DOHH2 (cell line): ENCODE measurements around the gene MYCN.

Experiments
- H3F3A ChIP-seq: fragments of 200-600 bp; sonication (generic), shearing (Covaris generic); 2 replicates; pipeline ENCODE4 v1.6.0; 2016; ENCODE audit warnings: antibody characterized with exemption, mild to moderate bottlenecking; ENCODE audit not compliant: control insufficient read depth, insufficient read depth
- H3K27ac ChIP-seq: fragments of 200-600 bp; sonication (generic); 2 replicates; pipeline ENCODE4 v1.5.1; 2014; ENCODE audit warnings: low read depth, mild to moderate bottlenecking, low read length, moderate library complexity
- H3K27me3 ChIP-seq: fragments of 200-600 bp; sonication (generic); 2 replicates; pipeline ENCODE4 v1.6.1; 2014; ENCODE audit warnings: mild to moderate bottlenecking, low read length, mixed read lengths; ENCODE audit not compliant: control insufficient read depth
- H3K36me3 ChIP-seq: fragments of 200-600 bp; sonication (generic); 2 replicates; pipeline ENCODE4 v1.6.1; 2014; ENCODE audit warnings: mild to moderate bottlenecking, low read length, moderate library complexity, mixed read lengths; ENCODE audit not compliant: control insufficient read depth
- H3K4me1 ChIP-seq: fragments of 200-600 bp; sonication (generic); 2 replicates; pipeline ENCODE4 v1.6.1; 2014; ENCODE audit warnings: mild to moderate bottlenecking, low read length, mixed read lengths; ENCODE audit not compliant: control insufficient read depth
- H3K4me2 ChIP-seq: fragments of 200-600 bp; sonication (generic); 2 replicates; pipeline ENCODE4 v1.6.0; 2014; ENCODE audit warnings: mild to moderate bottlenecking, low read length, moderate library complexity
- H3K4me3 ChIP-seq: fragments of 200-600 bp; sonication (generic); 2 replicates; pipeline ENCODE4 v1.5.1; 2014; ENCODE audit warnings: mild to moderate bottlenecking, low read length, mixed read lengths
- H3K79me2 ChIP-seq: fragments of 200-600 bp; sonication (generic); 2 replicates; pipeline ENCODE4 v1.6.1; 2014; ENCODE audit warnings: mild to moderate bottlenecking, low read length, mixed read lengths; ENCODE audit not compliant: control insufficient read depth
- H3K9me2 ChIP-seq: fragments of 200-600 bp; sonication (generic); replicated peaks from 2 replicates; pipeline ENCODE4 v1.6.1; 2014; ENCODE audit warnings: mild to moderate bottlenecking, low read length, mixed read lengths; ENCODE audit not compliant: control insufficient read depth
- H3K9me3 ChIP-seq: fragments of 200-600 bp; sonication (generic); 2 replicates; pipeline ENCODE4 v1.6.1; 2014; ENCODE audit warnings: antibody characterized with exemption, low read length, mixed read lengths; ENCODE audit not compliant: control insufficient read depth, insufficient read depth
- H4K20me1 ChIP-seq: fragments of 200-600 bp; sonication (generic); 2 replicates; pipeline ENCODE4 v1.6.0; 2014; ENCODE audit warnings: low read depth, mild to moderate bottlenecking, antibody characterized with exemption, low read length, moderate library complexity; ENCODE audit not compliant: control insufficient read depth, insufficient read depth
- CTCF ChIP-seq: fragments of 200-600 bp; sonication (generic); IDR thresholded peaks from one replicate; pipeline ENCODE4 v1.5.1; 2014; ENCODE audit warnings: antibody characterized with exemption, mild to moderate bottlenecking, low read depth, low read length; ENCODE audit not compliant: poor library complexity, severe bottlenecking
- EZH2phosphoT487 ChIP-seq: fragments of 200-600 bp; sonication (generic); IDR thresholded peaks from 2 replicates; pipeline ENCODE4 v1.6.1; 2017; ENCODE audit warnings: borderline replicate concordance, mild to moderate bottlenecking, antibody characterized with exemption, low read length, moderate library complexity, mixed read lengths

MYCN gene

GRCh38 chr2:15899327-15899612, 41.1 kb upstream of the MYCN start:
- TF ChIP-seq CTCF = no peak
- no peak for TF ChIP-seq EZH2phosphoT487
- H3F3A ChIP-seq = no peaks in the 10 kb centered on the region

GRCh38 chr2:15899751-15900493, 40.4 kb upstream of the MYCN start:
- H3K27ac ChIP-seq = no peak overlapping the region
- H3K9me3 ChIP-seq = peaks cover 10% of the 10 kb centered on the region; the same call in 1 of the 2 replicates
- TF ChIP-seq CTCF (no peak), EZH2phosphoT487 (no peak)
- H3K4me3 ChIP-seq = no peak overlapping the region
- H3K27me3 ChIP-seq = no peaks in the 10 kb centered on the region
- no peaks in the 10 kb centered on the region for H3K9me2 ChIP-seq
- no peaks in the 10 kb centered on the region for H3F3A ChIP-seq
- no peaks in the 10 kb centered on the region for H3K79me2 ChIP-seq
- no peaks in the 10 kb centered on the region for H3K4me1 ChIP-seq
- no peaks in the 10 kb centered on the region for H4K20me1 ChIP-seq
- H3K4me2 ChIP-seq = no peak overlapping the region
- no peaks in the 10 kb centered on the region for H3K36me3 ChIP-seq

More at GRCh38 chr2:15899327-15899612, 41.1 kb upstream of the MYCN start:
- H3K36me3 ChIP-seq = no peaks in the 10 kb centered on the region
- no peaks in the 10 kb centered on the region for H4K20me1 ChIP-seq
- no peak overlapping the region for H3K4me3 ChIP-seq
- H3K79me2 ChIP-seq = no peaks in the 10 kb centered on the region
- no peak overlapping the region for H3K4me2 ChIP-seq
- H3K27me3 ChIP-seq = no peaks in the 10 kb centered on the region
- no peaks in the 10 kb centered on the region for H3K4me1 ChIP-seq
- no peaks in the 10 kb centered on the region for H3K9me2 ChIP-seq
- H3K27ac ChIP-seq = no peak overlapping the region
- peaks cover 10% of the 10 kb centered on the region; the same call in 1 of the 2 replicates for H3K9me3 ChIP-seq

GRCh38 chr2:15901095-15901807, 39.1 kb upstream of the MYCN start:
- H3K36me3 ChIP-seq = no peaks in the 10 kb centered on the region
- H3K4me1 ChIP-seq = no peaks in the 10 kb centered on the region
- no peaks in the 10 kb centered on the region for H3F3A ChIP-seq
- H3K9me3 ChIP-seq = peaks cover 10% of the 10 kb centered on the region; the same call in 1 of the 2 replicates
- H3K79me2 ChIP-seq = no peaks in the 10 kb centered on the region
- no peak overlapping the region for H3K4me2 ChIP-seq
- no peaks in the 10 kb centered on the region for H4K20me1 ChIP-seq
- TF ChIP-seq CTCF (no peak), EZH2phosphoT487 (no peak)
- no peak overlapping the region for H3K27ac ChIP-seq
- H3K4me3 ChIP-seq = no peak overlapping the region
- no peaks in the 10 kb centered on the region for H3K9me2 ChIP-seq
- H3K27me3 ChIP-seq = no peaks in the 10 kb centered on the region
